NCI-H345 treated with DMSO at 0.1 percent for 48 hours (cell line): ENCODE data around the gene PPM1D.

Experiments
- DNase-seq: peaks from one replicate; lab custom pipeline; 2025; ENCODE audit not compliant: unreplicated experiment; lab: John Stamatoyannopoulos, UW

Gene PPM1D

GRCh38 chr17:60618080-60618479 lies 18.1 kb downstream of the PPM1D start:
- DNase-seq, result no peak

- no peak for DNase-seq
These were observed 19.0 kb downstream of the PPM1D start for GRCh38 chr17:60618854-60619526.

- DNase-seq, result no peak
These were observed 23.0 kb downstream of the PPM1D start for GRCh38 chr17:60622961-60623360.

- no peak for DNase-seq
These were observed 23.4 kb downstream of the PPM1D start for GRCh38 chr17:60623415-60623814.

- DNase-seq, result no peak
These were observed 27.1 kb downstream of the PPM1D start for GRCh38 chr17:60627124-60627523.

- DNase-seq, result no peak
These were observed 28.4 kb downstream of the PPM1D start for GRCh38 chr17:60628252-60628889.

- no peak for DNase-seq
These were observed 29.1 kb downstream of the PPM1D start for GRCh38 chr17:60629120-60629519.

- DNase-seq, result no peak
These were observed 30.4 kb downstream of the PPM1D start for GRCh38 chr17:60630352-60630751.

- no peak for DNase-seq
These were observed 31.1 kb downstream of the PPM1D start for GRCh38 chr17:60631119-60631518.

- DNase-seq, result no peak
These were observed 37.7 kb downstream of the PPM1D start for GRCh38 chr17:60637683-60638082.

GRCh38 chr17:60639019-60639330 lies 39.0 kb downstream of the PPM1D start:
- no peak for DNase-seq

GRCh38 chr17:60640503-60640902 lies 40.5 kb downstream of the PPM1D start:
- DNase-seq, result no peak

- no peak for DNase-seq
These were observed 41.1 kb downstream of the PPM1D start for GRCh38 chr17:60641126-60641525.

- peak; percentile 66 for DNase-seq
These were observed 41.8 kb downstream of the PPM1D start for GRCh38 chr17:60641810-60642220.

- DNase-seq, result no peak
These were observed 46.0 kb downstream of the PPM1D start for GRCh38 chr17:60645918-60646523.

GRCh38 chr17:60646701-60647100 lies 46.7 kb downstream of the PPM1D start:
- DNase-seq, result no peak

GRCh38 chr17:60647705-60648104 lies 47.7 kb downstream of the PPM1D start:
- no peak for DNase-seq

- DNase-seq, result no peak
These were observed 52.7 kb downstream of the PPM1D start for GRCh38 chr17:60652454-60653247.

GRCh38 chr17:60653569-60653968 lies 53.6 kb downstream of the PPM1D start:
- no peak for DNase-seq

GRCh38 chr17:60656499-60656898 lies 56.5 kb downstream of the PPM1D start:
- DNase-seq, result no peak

GRCh38 chr17:60659156-60659555 lies 59.2 kb downstream of the PPM1D start:
- DNase-seq, result no peak

GRCh38 chr17:60661489-60661888 lies 61.5 kb downstream of the PPM1D start:
- DNase-seq, result no peak
